Liver (tissue), 9 donors: ENCODE data around the gene TMEM163. TPM values are rescaled to one million over a fixed set of nuclear protein-coding genes. Genes with fewer than 3 reads are reported as not detected.

Experiments used
- DNase-seq: peaks from one replicate; pipeline ENCODE4 v3.0.0-alpha.2; 2017; ENCODE audit warnings: low spot score
- H3K27ac ChIP-seq, 2 donors: one replicate each; pipeline ENCODE4 v1.7.0; 2013; ENCODE audit warnings: inconsistent platforms in 2 of 2, low read length in 2 of 2, control low read depth in 1 of 2, low read depth in 1 of 2, mild to moderate bottlenecking in 1 of 2
- H3K27me3 ChIP-seq, 4 donors: one replicate each; pipeline versions ENCODE4 v1.6.1 to v1.7.0; 2013; ENCODE audit warnings: low read length in 3 of 4, inconsistent platforms in 1 of 4, mild to moderate bottlenecking in 1 of 4, moderate library complexity in 1 of 4; ENCODE audit not compliant: control insufficient read depth in 4 of 4, insufficient read depth in 4 of 4
- H3K36me3 ChIP-seq, 4 donors: one replicate each; pipeline versions ENCODE4 v1.6.1 to v1.7.0; 2013; ENCODE audit warnings: low read length in 3 of 4, mild to moderate bottlenecking in 3 of 4, low read depth in 1 of 4, moderate library complexity in 1 of 4; ENCODE audit not compliant: control insufficient read depth in 4 of 4, insufficient read depth in 3 of 4
- H3K4me1 ChIP-seq, 4 donors: one replicate each; pipeline versions ENCODE4 v1.6.1 to v1.7.0; 2013; ENCODE audit warnings: low read length in 3 of 4, mild to moderate bottlenecking in 3 of 4, moderate library complexity in 1 of 4; ENCODE audit not compliant: control insufficient read depth in 4 of 4, insufficient read depth in 4 of 4
- H3K4me3 ChIP-seq, 3 donors: one replicate each; pipeline versions ENCODE4 v1.6.1 to v1.7.0; 2013; ENCODE audit warnings: low read length in 3 of 3, control low read depth in 1 of 3, low read depth in 1 of 3, mild to moderate bottlenecking in 1 of 3
- H3K9ac ChIP-seq, 2 donors: one replicate each; pipeline ENCODE4 v1.7.0; 2013; ENCODE audit warnings: low read length in 2 of 2, mild to moderate bottlenecking in 2 of 2, moderate library complexity in 2 of 2, control low read depth in 1 of 2, low read depth in 1 of 2
- H3K9me3 ChIP-seq, 4 donors: one replicate each; pipeline versions ENCODE4 v1.6.1 to v1.7.0; 2013; ENCODE audit warnings: low read length in 3 of 4; ENCODE audit not compliant: control insufficient read depth in 4 of 4
- CTCF ChIP-seq: fragments of 150-350 bp; IDR thresholded peaks from 2 replicates; pipeline ENCODE4 v1.5.1; 2017; ENCODE audit warnings: improper control_type of control experiment, low read depth, low read length; ENCODE audit not compliant: missing input control
- EGR1 ChIP-seq, 2 donors: IDR thresholded peaks; 2 replicates each; pipeline ENCODE4 v1.6.1; 2016 to 2018; ENCODE audit warnings: antibody characterized with exemption in 2 of 2, low read depth in 2 of 2
- FOXA1 ChIP-seq: IDR thresholded peaks from 2 replicates; pipeline ENCODE4 v1.6.1; 2016; ENCODE audit warnings: antibody characterized with exemption
- FOXA2 ChIP-seq: IDR thresholded peaks from 2 replicates; pipeline ENCODE4 v1.6.1; 2016; ENCODE audit warnings: antibody characterized with exemption
- GABPA ChIP-seq, 2 donors: IDR thresholded peaks in 1 of 2; conservative IDR thresholded peaks in 1 of 2; 2 replicates each; pipeline ENCODE4 v1.6.1; 2016; ENCODE audit warnings: antibody characterized with exemption in 2 of 2, mild to moderate bottlenecking in 1 of 2, moderate library complexity in 1 of 2
- HNF4A ChIP-seq, 2 donors: conservative IDR thresholded peaks; 2 replicates each; pipeline ENCODE4 v1.6.1; 2016; ENCODE audit warnings: antibody characterized with exemption in 2 of 2, mild to moderate bottlenecking in 2 of 2
- HNF4G ChIP-seq: IDR thresholded peaks from 2 replicates; pipeline ENCODE4 v1.6.1; 2016; ENCODE audit warnings: antibody characterized with exemption
- JUND ChIP-seq, 2 donors: IDR thresholded peaks; 2 replicates each; pipeline ENCODE4 v1.6.1; 2016; ENCODE audit warnings: antibody characterized with exemption in 2 of 2
- MAX ChIP-seq: IDR thresholded peaks from 2 replicates; pipeline ENCODE4 v1.6.1; 2016; ENCODE audit warnings: antibody characterized with exemption
- NR2F2 ChIP-seq: IDR thresholded peaks from 2 replicates; pipeline ENCODE4 v1.6.1; 2016; ENCODE audit warnings: antibody characterized with exemption
- RAD21 ChIP-seq, 2 donors: IDR thresholded peaks; 2 replicates each; pipeline ENCODE4 v1.6.1; 2016; ENCODE audit warnings: antibody characterized with exemption in 2 of 2, mild to moderate bottlenecking in 2 of 2
- RXRA ChIP-seq, 2 donors: IDR thresholded peaks; 2 replicates each; pipeline ENCODE4 v1.6.1; 2017 to 2018; ENCODE audit warnings: antibody characterized with exemption in 2 of 2, mild to moderate bottlenecking in 1 of 2
- SP1 ChIP-seq: IDR thresholded peaks from 2 replicates; pipeline ENCODE4 v1.6.1; 2018; ENCODE audit warnings: antibody characterized with exemption, mild to moderate bottlenecking
- TAF1 ChIP-seq: conservative IDR thresholded peaks from 2 replicates; pipeline ENCODE4 v1.6.1; 2016; ENCODE audit warnings: antibody characterized with exemption, mild to moderate bottlenecking
- YY1 ChIP-seq: IDR thresholded peaks from 2 replicates; pipeline ENCODE4 v1.6.1; 2016; ENCODE audit warnings: antibody characterized with exemption, mild to moderate bottlenecking
- ZBTB33 ChIP-seq: IDR thresholded peaks from 2 replicates; pipeline ENCODE4 v1.6.1; 2016; ENCODE audit warnings: antibody characterized with exemption
- WGBS: extraction: QIAGEN DNeasy Blood & Tissue Kit; methylation state at CpG from one replicate; pipeline ENCODE4 v1.1.7; 2013; 5-methylcytosine and 5-hydroxymethylcytosine counted together
- polyA plus RNA-seq, 2 donors: library from polyadenylated mRNA; stranded (reverse) in 1 of 2; unstranded in 1 of 2; fragments of 200-250 nt in 1 of 2; fragments of >200 nt in 1 of 2; fragmentation: Nextera tagmentation in 1 of 2; extraction: Ambion mirVana in 1 of 2; gene quantifications; one replicate each; pipeline versions ENCODE4 v1.2.1 to v1.2.3, GENCODE V29; 2013 to 2015
- total RNA-seq, 2 donors: library from RNA; depleted of rRNA; stranded (reverse); fragments of >200 nt; gene quantifications; one replicate each; pipeline ENCODE4 v1.2.3, GENCODE V29; 2014
- TF ChIP-seq, protein P1 (sequence below): IDR thresholded peaks from 2 replicates; pipeline ENCODE4 v1.6.1; 2016; ENCODE audit warnings: antibody characterized with exemption
- donor health status: healthy.
- donor health status: healthy.
- donor health status: healthy.
- donor health status: healthy.
- donor health status: healthy.

The TMEM163 gene
- total and polyA plus RNA-seq, 4 donors: 0.08 to 0.48 (median 0.25) TPM

DNA sequence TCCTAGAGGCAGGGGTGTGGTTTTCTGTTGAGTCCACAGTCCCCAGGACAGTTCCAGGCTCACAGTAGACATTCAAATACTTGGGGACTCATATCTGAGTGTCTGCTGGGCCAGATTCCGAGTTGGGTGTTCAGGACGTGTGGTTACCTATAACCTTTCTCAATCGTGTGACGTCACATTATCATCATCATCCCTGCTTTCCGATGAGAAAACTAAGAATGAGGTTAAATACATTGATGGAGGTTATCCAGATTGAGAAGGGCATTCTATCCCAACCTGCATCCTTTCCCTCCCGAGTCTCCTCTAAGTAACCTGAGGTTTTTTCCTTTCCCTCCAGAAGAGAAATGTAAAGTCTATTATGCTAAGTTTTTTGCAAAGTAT lies 260.3 kb downstream of the TMEM163 start:
- no peak overlapping the region for H3K4me3 ChIP-seq
- H3K27ac ChIP-seq: no peak overlapping the region
- no peak overlapping the region for H3K9ac ChIP-seq
- no peaks in the 10 kb centered on the region for H3K36me3 ChIP-seq
- no peak for DNase-seq
- no peaks in the 10 kb centered on the region for H3K9me3 ChIP-seq
- 97% methylated on average over 6 of the region's 6 CpGs for WGBS
- H3K27me3 ChIP-seq: no peaks in the 10 kb centered on the region
- peaks cover 3 to 18% (median 12%) of the 10 kb centered on the region in 4 donors for H3K4me1 ChIP-seq
- TF ChIP-seq NR2F2 (no peak), RAD21 (IDR thresholded peaks at IDR 0.05) (no peak), SP1 (no peak), JUND (IDR thresholded peaks at IDR 0.05) (no peak), GABPA (IDR thresholded peaks at IDR 0.05 in 1 of 2, conservative IDR thresholded peaks at IDR 0.05 in 1 of 2) (no peak), HNF4A (conservative IDR thresholded peaks at IDR 0.05) (no peak), HNF4G (no peak), CTCF (no peak), FOXA2 (no peak), ZBTB33 (no peak), FOXA1 (no peak), RXRA (IDR thresholded peaks at IDR 0.05) (no peak), YY1 (no peak), MAX (no peak), EGR1 (IDR thresholded peaks at IDR 0.05; ENCODE audit: low read depth in 2 of 2) (no peak)
- TF ChIP-seq, protein P1, sequence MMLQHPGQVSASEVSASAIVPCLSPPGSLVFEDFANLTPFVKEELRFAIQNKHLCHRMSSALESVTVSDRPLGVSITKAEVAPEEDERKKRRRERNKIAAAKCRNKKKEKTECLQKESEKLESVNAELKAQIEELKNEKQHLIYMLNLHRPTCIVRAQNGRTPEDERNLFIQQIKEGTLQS: no peak

GRCh38 chr2:134457765-134458472 lies 260.9 kb downstream of the TMEM163 start:
- Histone ChIP-seq H3K4me3 (no peak overlapping the region), H3K36me3 (no peaks in the 10 kb centered on the region), H3K4me1 (peaks cover 3 to 18% (median 12%) of the 10 kb centered on the region in 4 donors), H3K27me3 (no peaks in the 10 kb centered on the region), H3K27ac (peak overlapping the region; percentile 29 to 64), H3K9me3 (no peaks in the 10 kb centered on the region), H3K9ac (no peak overlapping the region)
- DNase-seq: no peak
- WGBS: 59% methylated on average over 18 of the region's 18 CpGs
- TF ChIP-seq CTCF (no peak), HNF4A (conservative IDR thresholded peaks at IDR 0.05) (peak; percentile 78 to 85), SP1 (peak; percentile 94), HNF4G (peak; percentile 50), EGR1 (IDR thresholded peaks at IDR 0.05; ENCODE audit: low read depth in 2 of 2) (peak; percentile 71 to 81), YY1 (peak; percentile 24), TAF1 (no peak), MAX (peak; percentile 93), RXRA (IDR thresholded peaks at IDR 0.05) (peak; percentile 93 to 96), RAD21 (IDR thresholded peaks at IDR 0.05) (peak; percentile 31 to 57), ZBTB33 (no peak), FOXA2 (peak; percentile 41), FOXA1 (no peak), JUND (IDR thresholded peaks at IDR 0.05) (peak in 1 of 2 donors; percentile 57)
- TF ChIP-seq, protein P1: no peak
